GM21723 (cell line): ENCODE results near the gene ITGB4.

Experiments used
- ATAC-seq: cut with Tn5 transposase; IDR thresholded peaks from one replicate; pipeline ENCODE4 v1.9.1; 2021; ENCODE audit warnings: mild to moderate bottlenecking, moderate library complexity; ENCODE audit not compliant: unreplicated experiment

ITGB4 gene

DNA sequence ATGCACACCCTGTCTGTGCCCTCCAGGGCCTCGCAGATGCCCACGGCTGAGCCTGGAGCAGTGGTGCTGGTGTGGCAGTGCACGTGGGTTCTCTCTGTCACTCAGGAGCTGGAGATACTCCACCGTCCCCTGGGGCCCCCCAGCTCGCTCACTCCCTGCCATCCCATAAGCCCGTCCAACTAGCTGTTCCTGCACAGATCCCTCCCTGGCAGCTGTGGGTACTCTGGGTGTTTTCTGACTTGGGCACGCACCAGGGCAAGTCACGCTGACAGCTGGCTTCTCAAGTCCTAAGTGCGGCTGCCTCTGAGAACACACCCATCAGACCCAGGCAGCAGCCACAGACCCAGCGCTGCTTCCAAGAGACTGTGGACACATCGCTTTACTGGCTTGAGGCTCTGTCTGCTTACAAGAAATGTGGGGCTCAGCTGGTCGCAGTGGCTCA lies 25.4 kb upstream of the ITGB4 start:
- no peak for ATAC-seq

DNA sequence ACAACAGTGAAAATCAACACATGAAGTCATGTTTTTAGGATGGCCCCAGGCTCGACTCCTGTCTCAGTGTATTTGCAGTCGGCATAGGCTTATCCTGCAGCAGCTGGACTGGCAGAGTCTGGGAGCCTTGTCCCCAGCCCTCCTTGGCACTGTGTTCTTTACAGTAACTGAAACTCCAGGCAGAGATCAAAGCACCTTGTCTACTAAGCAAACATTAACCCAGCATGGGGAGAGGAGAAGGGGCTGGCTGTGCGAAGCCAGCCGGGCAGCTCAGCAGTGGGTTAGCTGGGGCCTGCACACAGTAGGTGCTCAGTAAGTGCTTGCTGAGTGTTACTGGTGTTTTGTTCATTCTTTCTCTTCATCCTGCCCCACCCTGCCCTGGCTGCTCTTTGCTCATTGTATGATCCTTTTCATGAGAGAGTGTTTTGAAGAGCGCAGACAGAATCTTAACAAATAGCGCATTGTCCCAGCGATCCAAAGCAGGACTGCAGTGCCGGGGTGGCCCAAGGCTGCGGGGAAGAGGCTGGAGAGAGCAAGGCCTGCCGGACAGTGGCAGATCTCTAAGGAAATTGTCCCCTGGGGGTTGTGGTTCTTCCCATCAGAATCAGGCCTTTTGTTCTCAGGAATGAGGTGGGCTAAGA lies 23.5 kb upstream of the ITGB4 start:
- ATAC-seq, result no peak

DNA sequence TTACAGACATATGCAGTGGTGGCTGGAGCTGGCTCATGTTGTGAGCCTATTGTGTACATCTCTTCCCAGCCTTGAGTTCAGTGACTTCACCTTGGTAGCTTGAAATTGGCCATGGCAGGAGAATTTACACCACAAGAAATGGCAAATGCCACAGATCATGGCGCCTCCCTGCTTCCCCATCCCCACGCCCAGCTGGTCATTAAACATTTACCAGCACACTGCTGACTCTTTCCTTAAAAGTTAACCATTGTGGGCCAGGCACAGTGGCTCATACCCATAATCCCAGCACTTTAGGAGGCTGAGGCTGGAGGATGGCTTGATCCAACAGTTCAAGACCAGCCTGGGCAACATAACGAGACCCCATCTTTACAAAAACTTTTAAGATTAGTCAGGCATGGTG lies 22.6 kb upstream of the ITGB4 start:
- no peak for ATAC-seq

DNA sequence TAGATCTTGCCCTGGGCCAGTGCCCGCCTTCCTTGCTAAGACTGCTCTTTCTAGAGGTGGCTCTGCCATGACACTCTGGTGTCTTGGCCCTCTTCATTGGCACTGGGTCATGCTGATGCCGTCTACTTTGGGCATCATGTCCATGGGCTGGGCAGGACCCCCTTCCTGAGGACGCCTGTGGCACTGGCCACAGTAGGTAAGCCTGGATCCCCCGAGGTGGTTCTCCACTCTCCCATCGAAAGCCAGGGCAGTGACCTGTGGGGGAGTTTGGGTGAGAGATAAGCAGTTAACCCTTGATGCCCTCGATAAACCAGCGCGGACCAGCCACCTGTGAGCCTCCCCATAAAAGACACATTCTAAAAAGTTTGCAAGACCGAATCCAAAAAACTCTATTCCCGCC lies 20.0 kb upstream of the ITGB4 start:
- no peak for ATAC-seq

DNA sequence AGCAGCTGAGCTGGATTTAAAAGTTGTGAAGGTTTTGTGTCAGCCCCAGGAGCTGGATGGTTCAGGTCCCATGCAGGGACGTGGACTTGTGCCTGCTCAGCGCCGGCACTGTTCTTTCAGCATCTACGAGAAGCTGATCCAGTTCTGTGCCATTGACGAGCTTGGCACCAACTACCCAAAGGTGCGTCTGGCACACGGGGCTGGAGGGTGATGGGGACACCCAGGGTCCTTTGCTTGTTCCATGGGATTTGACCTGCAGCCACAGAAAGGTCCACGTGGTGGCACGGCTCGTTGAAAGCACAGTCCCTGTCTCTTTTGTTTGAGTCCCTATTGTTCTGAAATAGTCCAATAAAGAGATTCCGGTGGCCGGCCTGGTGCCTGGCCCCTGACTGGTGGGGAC lies 18.1 kb upstream of the ITGB4 start:
- ATAC-seq, result no peak

DNA sequence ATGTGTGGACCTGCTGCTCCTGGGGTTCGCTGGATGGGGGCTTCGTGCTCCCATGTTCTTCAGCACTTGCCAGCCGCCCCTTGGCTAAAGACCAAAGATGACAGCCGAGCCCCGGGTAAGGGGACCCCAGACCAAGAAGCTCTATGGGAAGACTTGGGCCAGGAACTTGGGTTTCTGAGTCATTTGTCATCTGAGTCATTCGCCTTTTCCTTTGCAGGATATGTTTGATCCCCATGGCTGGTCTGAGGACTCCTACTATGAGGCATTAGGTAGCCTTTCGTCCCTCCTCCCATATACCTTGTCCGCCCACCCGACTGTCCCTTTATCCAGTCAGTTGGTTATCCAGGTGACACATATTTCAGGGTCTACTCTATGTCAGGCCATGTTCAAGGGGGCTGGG lies 17.7 kb upstream of the ITGB4 start:
- ATAC-seq, result no peak

DNA sequence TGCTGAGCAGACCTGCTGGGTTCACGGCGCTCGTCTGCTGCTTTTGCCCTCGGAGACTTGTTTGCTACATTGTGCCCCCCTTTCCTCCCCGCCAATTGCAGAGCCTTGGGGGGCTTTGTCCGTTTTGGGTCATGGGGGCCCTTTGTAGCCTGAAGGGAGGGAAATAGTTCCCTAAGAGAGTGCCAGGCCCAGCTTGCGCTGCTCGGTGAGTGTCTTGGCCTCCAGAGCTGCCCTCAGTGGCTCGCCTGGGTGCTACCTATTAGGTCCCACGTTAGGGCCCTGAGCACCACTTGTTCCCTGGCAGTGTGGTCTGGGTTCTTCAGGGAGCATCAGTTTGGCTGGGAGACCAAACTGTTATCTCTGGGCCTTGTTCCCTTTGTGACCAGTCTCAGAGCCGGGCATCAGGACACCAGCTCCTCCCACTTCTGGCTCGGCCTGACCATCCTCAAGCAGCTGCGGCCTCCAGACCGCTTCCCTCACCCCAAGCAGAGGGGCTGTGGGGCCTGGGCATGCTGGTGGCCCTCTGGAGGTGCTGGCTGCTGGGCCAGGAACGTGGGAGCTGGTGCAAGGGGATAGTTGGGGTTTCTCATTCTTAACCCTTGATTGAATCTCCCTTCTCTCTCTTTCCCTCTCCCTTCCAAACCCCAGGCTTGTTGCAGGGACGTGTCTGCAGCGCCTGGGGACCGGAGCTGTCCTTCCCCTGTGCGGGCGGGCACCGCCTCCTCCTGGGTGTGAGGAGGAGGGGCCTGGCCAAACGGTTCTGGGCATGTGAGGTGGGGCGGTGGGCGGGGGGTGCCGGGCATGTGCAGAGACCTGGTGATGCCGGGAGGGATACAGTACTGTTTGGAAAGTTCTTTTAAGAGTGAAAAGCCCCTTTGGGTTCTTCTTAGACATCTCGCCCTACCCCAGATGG lies 16.0 kb upstream of the ITGB4 start:
- ATAC-seq, result no peak

DNA sequence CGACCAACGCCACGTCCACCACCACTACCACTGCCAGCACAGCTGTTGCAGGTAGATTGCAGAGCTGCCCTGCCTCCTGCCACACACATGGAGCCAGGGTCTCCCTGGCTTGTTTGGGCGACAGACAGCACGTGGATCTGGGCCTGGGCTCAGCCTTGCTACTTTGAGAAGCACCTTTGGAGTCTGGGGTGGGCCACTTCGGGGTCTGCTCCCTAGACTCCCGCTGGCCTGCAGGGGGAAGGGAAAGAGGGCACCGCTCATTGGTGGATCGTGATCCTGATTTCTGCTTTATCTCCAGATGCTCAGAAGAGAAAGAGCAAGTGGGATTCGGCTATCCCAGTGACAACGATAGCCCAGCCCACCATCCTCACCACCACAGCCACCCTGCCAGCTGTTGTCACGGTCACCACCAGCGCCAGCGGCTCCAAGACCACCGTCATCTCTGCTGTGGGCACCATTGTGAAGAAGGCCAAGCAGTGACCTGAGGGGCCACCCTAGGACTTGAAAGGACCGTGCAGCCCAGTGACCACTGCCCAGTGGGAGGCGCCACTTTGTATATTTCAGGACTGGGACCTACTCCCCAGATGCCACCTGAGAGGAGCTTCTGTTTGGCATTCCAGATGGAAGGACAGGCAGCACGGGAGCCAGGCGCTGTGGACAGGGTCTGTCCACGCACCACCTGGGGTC lies 15.1 kb upstream of the ITGB4 start:
- ATAC-seq, result no peak

DNA sequence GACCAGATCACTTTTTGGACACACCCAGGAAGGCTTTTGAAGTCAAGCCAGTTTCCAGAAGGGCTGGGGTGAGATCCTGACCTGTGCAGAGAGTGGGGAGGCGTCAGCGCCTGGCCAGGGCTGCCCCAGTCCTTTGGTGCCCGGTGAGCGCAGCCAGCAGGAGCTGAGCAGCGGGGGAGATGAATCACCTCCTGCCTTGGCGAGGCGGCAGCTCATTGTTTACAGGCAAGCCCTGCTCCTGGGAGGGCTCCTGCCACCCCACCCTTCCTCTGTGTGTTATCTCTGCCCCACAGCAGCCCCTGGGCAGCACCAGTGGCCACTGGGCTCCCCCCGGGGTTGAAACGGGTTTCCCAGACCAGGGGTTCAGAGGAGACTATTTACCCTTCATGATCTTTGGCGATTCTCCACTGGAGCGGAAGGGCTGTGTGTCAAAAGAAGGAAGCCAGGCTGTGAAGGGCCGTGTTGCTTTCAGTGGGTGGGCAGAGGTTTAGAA lies 14.1 kb upstream of the ITGB4 start:
- ATAC-seq, result no peak

DNA sequence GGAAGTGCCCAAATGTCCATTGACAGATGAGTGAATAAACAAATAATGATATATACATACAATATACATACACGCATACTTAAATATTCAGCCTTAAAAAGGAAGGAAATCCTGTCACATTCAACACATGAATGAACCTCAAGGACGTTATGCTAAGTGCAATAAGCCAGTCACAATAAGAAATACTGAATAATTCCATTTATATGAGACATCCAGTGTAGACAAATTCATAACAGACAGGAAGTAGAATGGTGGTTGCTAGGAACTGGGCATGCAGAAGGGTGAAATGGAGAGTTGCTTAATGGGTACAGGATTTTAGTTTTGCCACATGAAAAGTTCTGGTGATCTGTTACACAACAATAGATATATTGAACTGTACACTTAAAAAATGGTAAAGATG lies 8.8 kb upstream of the ITGB4 start:
- no peak for ATAC-seq

DNA sequence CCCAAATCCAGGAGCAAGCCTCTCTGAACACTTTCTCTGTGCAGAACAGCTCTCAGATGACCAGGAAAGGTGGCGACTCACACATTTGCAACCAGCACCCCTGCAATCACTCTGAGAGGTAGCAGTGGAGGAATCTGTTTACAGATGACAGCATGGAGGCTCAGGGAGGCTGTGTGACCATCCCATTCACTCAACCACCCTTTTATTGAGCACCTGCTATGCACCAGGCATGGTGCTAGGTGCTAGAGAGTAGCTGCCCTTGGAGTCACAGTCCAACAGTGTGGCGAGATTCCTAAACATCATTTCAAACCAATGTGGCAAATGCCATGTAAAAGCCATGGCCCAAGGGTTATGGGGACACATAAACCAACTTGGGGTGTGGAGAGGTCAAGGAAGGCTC lies 1.5 kb upstream of the ITGB4 start:
- ATAC-seq, result no peak

DNA sequence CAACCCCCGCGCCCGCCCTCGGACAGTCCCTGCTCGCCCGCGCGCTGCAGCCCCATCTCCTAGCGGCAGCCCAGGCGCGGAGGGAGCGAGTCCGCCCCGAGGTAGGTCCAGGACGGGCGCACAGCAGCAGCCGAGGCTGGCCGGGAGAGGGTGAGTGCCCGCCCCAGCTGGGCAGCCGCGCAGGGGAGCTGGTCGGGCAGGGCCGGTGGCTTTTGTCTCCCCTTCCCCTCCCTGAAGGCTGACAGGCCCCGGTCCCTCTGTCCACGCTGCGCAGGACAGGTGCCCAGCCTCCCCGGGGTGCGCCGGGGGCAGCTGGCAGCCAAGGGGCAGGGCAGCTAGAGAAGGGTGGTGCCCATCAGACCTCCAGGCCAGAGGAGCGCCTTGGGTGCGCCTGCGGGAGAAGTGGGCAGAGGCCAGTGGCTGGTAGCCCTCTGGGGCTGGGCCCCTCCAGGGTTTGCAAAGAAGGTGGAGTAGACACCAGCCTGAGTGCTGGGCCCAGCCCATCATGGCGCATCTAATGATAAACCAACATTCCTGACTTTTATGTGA lies 278 bp downstream of the ITGB4 start:
- ATAC-seq, result no peak

DNA sequence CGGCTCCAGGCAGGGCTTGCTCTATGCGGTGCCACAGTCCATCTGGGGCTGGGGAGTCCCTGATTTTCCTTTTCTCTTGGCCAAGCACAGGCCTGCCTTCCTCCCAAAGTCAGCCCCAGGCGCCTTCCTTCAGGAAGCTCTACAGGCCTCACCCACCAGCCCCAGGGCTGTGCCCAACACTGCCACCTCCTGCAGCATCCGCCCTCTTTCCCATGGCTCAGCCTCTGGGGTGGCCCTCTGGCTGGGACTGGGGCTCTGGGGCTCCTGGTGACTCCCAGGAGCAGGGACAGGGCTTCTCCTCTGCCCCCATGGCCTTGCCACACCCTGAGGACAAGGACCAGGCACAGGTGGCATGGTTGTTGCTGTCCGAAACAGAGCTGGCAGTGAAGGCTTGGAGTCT lies 817 bp downstream of the ITGB4 start:
- no peak for ATAC-seq

DNA sequence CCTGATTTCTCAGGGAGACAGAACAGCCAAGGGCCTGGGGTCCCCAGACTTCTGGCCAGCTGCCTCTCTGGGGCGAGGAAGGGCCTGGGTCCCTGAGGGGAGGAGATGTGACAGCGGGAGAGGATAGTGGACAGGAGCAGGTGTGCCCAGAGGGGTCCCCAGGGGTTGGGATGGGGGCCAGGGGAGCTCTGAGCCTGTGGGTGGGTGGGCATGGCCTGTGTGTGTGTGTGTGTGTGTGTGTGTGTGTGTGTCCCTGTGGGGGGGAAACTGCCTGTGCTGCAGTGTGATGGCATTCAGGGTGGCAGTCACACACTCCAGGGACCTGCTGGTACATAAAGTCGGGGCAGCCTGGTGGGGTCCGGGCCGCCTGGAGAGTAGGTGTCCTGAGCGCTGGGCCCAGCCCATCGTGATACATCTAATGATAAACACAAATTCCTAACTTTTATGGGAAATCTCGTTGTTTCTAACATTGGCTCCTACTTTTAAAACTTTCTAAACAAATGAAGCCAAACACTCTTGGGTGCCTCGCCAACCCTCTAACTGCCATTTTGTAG lies 1.4 kb downstream of the ITGB4 start:
- ATAC-seq, result no peak

DNA sequence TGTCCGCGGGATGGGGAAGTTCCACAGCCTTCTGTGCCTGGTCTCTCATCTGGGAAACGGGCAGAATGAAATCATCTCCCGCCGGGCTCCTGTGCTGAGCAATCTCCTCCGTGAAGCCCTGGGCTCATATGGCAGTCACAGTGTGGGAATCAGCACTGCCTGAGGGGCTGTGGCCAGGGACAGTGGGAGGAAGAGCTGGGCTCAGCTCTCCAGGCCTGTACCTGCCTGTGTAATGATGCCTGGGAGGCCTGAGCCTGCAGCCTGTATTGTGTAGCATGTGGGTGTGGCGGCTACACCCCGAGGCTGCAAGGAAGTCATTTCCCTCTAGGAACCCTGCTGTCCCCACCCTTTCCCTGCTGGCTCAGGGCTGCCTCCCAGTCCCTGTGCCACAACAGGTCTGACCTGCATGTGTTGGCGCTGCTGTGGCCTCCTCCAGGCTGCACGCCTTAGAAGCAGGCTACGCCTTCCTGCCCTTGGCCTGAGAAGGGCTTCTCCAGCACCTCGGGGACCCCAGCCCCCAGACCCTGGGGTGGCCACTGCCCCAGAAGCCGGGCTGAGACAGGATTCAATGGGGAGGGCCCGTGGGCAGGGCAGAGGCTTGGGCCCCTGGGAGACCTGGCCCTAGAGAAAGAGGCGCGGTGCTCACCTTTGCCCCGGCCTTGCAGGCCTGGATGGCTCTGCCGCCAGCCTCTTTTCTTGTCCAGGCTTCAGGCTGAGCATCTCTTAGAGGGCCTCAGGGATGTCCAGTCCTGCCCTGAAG lies 2.1 kb downstream of the ITGB4 start:
- ATAC-seq, result no peak

DNA sequence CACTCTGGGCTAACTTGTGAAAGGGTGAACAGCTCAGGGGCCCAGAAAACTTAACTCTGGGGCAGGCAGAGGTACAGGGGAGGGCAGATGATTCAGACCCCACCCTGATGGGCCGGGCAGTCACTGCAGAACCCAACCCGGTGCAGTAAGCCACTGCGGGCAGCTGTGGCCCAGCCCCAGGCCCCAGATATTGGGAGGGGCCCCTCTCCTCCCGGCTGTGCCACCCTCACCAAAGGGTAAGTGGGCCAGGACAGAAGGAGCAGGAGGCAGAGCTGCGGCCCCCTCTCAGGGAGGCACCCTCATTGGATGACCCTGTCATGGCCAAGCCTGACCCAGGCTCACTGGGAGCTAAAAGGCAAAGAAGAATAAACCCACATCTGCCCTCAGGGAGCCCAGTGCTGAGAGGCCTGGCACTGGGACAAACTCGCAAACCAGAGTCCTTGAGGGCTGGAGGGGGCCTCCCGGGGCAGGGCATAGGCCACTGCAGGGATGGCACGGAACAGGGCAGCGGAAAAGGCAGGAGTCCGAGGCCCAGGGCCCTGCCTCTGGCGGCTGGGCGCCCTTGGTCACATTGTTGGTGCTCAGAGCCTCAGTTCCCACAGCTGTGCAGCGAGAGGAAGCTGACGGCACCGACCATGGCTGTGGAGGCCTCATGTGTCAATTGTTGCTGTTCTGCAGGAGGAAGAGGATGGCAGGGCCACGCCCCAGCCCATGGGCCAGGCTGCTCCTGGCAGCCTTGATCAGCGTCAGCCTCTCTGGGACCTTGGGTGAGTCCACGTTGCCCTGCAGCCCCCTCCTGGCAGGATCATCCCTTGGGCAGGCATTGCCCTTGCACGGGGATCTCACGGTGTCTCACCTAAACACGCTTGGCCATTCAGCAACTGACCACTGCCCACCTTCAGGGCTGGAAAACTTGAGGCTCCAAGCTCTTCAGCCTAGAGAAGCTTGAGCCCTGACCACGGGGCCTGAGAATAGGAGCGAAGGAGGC lies 3.1 kb downstream of the ITGB4 start:
- ATAC-seq, result no peak

DNA sequence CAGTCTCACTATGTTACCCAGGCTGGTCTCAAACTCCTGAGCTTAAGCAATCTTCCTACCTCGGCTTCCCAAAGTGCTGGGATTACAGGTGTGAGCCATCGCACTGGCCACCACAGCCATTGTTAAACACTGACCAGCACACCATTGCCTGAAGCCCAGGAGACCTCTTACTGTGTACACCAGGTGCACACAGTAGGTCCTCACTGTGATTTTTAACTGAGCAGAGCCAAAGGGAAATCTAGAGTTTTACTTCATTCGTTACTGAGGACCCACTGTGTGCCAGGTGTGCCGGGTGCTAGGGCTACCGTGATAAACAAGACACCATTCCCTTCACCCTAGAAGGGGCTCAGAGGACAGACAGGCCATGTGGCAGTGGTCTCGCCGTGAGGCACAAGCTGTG lies 4.2 kb downstream of the ITGB4 start:
- ATAC-seq, result no peak

DNA sequence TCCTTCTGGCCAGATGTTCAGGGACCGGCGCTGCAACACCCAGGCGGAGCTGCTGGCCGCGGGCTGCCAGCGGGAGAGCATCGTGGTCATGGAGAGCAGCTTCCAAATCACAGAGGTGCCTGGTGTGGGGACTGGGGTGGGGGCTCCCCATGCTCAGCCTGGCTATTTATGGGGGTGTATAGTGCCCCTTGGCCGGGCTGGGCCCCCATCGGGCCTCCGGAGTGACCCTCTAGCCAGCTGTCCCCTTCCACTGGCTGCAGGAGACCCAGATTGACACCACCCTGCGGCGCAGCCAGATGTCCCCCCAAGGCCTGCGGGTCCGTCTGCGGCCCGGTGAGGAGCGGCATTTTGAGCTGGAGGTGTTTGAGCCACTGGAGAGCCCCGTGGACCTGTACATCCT lies 6.1 kb downstream of the ITGB4 start:
- ATAC-seq, result no peak

DNA sequence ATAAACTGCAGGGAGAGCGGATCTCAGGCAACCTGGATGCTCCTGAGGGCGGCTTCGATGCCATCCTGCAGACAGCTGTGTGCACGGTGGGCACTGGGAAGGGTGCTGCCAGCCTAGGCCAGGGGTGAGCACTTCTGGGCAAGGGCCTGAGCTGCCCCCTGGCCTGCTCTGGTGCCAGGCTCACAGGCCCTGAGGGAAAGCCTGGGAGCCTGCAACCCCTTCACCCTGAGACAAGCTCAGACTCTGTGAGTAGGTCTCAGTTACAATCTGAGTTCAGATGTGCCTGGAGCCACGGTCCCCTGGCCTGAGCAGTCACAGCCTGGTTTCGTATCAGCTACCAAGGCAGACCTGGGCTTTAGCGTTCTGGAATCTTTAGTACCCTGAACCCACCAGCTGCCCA lies 8.1 kb downstream of the ITGB4 start:
- ATAC-seq, result no peak
